CD4-positive, alpha-beta T cell treated with Interleukin-6 at 100 ng/mL for 8 hours (primary cell): Measurements from ENCODE around the gene STKLD1.

Experiments used
- DNase-seq: peaks from one replicate; pipeline ENCODE4 v3.0.0-alpha.2; 2020; ENCODE audit warnings: mixed read lengths, low spot score

Gene STKLD1

DNA sequence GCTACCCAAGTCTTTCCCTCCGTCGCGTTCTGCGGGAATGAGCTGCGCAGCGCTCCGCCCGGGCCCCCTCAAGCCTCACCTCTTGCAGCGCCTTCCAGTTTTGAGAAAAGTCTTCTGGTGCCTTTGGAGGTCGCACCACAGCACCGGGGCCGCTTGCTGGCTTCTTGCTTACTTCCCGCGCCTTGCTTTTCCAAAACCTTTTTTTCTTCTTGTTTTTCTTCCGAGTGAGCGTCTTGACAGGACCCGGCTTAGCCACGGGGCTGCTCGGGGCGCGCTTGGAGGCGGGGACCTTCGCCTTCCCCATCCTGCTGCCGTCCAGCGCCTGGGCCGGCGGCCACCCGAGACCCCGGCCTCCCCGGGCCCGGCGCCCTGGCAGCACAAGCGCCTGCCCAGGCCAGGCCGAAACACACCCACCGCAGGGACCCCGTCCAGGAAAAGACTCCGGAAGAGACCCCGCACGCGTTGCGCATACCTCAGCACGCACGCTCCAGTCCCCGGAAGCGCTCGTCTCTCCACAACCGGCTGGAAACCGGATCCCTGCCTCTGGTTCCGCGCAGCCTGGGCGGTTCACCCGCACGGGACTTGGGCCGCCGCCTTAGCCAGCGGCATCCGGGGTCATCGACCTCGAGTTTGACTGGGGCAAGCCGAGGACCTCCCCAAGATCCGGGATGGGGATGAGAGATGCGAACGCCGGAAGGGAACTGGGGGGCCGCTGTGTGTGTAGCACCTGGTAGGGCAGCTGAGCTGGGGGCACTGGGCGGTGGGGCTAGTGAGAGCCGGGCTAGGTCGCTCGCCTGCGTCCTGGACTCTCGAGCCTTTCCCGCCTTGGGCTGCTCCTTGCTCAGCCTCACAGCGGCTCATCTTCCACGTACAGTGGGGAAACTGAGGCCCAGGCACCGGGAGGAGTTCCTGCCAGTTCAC, 41.6 kb downstream of the STKLD1 start, which contains the start of gene REXO4:
Gene REXO4, minus strand, starts transcription at position 470 of the 921 bp plus-strand sequence. Its CDS starts 166 bp downstream, at position 304.
- DNase-seq = peak; percentile 81

- DNase-seq = no peak
Observed at GRCh38 chr9:133419005-133419404, 42.8 kb downstream of the STKLD1 start.

DNA sequence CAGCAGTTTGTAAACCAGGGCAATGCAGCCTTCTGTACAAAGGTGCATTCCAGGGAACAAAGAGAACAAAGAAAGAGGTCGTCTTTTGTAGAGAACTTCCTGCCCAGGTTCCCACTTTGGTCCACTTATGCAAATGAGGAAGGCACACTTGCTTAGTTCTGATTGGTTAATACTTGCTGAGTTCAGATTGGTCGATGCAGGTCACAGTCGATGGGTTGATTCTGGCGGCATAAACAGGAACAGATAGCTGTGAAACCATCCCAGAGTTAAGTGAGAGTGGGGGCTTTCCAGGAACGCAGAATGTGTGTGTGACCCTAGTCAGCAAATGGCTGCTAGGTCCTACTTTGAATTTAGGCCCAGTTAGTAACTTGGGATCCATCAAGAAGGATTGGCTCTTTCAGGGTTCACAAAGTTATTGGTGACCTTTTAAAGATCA, 44.2 kb downstream of the STKLD1 start:
- DNase-seq = no peak

GRCh38 chr9:133421615-133422542, 45.7 kb downstream of the STKLD1 start, which contains the start of gene ADAMTS13:
Gene ADAMTS13 (plus strand): TSS chr9:133422367. CDS start chr9:133422444, 77 bp downstream.
- no peak for DNase-seq

DNA sequence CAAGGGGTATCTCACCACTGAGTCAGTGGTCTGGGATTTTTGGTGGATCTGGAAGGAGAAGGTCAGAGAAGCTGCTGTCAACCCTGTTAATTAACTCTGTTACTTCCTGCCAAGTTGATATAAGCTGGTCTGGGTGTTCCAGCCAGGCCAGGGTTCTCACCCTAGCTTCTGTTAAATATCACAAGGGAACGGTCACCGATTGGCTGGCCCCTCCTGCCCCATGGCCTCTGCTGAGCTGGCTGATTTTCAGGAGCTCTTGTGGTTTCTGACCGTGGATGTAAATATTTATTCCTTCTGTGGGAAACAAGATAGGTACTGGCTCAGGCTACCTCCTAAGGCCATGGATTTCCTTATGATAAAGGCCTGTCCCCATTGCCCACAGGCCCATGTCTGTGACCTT, 47.0 kb downstream of the STKLD1 start:
- no peak for DNase-seq

DNA sequence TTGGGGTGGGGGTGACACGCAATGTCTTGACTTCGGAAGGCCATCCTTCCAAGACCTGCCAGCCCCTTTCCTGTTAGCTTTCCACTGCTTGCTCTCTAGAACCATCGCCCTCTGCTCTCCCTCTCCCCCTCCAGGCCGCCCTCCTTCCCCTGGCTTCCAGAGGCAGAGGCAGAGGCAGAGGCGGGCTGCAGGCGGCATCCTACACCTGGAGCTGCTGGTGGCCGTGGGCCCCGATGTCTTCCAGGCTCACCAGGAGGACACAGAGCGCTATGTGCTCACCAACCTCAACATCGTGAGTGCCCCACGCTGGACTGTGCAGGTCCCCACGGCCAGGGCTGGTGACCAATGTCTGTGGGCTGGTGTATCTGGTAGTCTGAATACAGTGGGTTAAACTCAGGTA, 48.0 kb downstream of the STKLD1 start:
- DNase-seq = no peak

- DNase-seq = no peak
Observed at GRCh38 chr9:133425049-133425632, 49.0 kb downstream of the STKLD1 start.

- no peak for DNase-seq
Observed at GRCh38 chr9:133426011-133426410, 49.8 kb downstream of the STKLD1 start.

DNA sequence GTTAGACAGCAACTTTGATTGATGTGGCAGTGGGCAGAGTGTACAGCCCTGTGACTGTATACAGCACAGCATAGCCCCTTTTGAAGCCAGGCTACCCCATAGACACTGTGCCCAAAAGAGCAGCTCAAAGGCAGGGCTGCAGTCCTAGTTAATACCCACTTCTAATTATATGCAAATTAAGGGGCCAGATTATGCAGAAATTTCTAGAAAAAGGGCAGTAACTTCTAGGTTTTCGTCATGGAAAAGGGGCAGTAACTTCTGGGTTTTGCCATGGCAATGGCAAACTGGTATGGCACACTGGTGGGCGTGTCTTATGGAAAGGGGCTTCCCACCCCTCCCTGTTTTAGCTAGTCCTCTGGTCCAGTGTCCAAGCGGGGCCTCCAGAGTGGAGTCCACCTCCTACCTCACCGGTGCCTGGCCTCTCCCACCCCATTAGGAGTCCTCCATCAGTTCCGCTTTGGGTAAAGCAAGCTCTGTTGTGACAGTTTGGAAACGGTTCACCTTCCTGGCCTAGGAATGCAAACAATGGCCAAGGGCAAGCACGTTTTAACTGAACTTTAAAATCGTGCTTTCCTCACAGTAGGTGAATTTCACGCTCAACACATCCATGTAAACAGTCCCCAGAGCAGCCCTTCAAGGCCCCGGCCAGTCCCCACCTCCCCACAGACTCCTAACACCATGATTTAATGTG, 51.6 kb downstream of the STKLD1 start:
- DNase-seq = no peak

DNA sequence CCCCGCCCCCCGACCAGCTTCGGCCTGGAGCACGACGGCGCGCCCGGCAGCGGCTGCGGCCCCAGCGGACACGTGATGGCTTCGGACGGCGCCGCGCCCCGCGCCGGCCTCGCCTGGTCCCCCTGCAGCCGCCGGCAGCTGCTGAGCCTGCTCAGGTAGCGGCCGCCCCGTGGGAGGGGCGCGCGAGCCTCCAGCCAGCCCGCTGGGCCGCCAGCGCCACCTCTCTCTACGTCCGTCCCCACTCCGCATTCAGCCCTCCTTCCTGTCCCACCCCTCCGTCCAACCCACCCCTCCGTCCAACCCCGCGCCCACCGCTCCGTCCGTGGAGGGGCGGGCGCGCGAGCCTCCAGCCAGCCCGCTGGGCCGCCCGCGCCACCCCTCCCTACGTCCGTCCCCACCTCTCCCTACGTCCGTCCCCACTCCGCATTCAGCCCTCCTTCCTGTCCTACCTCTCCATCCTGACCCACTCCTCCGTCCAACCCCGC, 52.5 kb downstream of the STKLD1 start:
- DNase-seq = no peak

DNA sequence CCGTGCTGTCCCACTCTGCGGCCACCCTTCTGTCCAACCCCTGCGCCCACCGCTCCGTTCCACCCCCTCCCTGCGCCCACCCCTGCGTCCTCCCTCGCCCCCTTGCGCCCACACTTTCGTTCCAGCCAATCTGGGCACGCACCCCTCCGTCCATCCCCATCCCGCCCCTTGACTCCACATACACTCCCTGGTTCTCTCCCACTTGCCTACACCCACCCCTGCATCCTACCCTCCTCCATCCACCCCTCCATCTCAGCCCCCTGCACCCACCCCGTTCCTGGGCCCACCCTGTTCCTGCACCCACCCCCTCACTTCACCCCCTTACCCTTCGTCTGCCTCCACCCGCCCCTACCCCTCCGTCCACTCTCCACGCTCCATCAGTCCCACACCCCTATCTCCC, 53.0 kb downstream of the STKLD1 start:
- no peak for DNase-seq

DNA sequence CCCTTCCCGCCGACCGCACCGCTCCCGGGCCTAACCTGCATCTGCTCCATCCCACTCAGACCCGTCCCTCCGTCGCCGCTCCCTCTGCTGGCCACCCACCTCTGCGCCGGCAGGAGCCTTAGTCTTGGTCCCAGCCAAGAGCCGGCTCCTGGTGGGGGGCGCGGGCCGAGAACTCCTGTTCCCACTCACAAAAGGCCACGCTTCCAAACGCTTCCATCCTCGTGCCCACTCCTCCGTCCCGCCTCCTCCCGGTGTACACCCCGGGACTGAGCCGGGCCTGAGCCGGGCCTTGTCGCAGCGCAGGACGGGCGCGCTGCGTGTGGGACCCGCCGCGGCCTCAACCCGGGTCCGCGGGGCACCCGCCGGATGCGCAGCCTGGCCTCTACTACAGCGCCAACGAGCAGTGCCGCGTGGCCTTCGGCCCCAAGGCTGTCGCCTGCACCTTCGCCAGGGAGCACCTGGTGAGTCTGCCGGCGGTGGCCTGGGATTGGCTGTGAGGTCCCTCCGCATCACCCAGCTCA, 53.5 kb downstream of the STKLD1 start:
- DNase-seq = no peak

DNA sequence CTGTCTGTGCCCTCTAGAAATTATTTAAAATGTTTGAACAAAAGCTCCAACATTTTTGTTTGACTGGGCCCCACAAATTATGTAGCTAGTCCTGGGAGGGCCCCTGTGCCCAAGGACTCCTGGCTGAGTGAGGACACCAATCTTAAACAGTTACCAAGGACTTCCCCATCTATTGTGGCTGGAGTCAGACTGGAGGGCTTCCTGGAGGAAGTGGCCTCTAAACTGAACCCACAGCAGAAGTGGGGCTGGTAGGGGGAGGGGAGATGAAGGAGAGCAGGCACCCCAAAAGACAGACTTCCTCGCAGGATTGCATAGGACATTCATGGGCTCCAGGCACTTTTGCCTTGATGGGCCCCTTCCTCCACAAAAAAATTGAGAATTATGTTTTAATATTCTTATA, 54.1 kb downstream of the STKLD1 start:
- DNase-seq = no peak

DNA sequence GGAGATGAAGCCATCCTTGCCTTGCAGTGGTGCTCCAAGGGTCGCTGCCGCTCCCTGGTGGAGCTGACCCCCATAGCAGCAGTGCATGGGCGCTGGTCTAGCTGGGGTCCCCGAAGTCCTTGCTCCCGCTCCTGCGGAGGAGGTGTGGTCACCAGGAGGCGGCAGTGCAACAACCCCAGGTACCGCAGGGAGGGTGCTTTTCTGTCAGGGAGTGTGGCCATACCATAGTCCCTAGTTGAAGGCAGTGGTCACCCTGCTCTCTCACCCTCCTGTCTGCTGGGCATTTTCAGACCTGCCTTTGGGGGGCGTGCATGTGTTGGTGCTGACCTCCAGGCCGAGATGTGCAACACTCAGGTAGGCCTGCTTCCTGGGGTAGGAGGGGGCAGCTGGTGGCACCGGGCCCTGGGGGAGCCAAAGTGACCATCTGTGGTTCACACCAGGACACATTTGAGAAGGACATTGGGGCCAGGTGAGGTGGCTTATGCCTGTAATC, 57.2 kb downstream of the STKLD1 start:
- no peak for DNase-seq

DNA sequence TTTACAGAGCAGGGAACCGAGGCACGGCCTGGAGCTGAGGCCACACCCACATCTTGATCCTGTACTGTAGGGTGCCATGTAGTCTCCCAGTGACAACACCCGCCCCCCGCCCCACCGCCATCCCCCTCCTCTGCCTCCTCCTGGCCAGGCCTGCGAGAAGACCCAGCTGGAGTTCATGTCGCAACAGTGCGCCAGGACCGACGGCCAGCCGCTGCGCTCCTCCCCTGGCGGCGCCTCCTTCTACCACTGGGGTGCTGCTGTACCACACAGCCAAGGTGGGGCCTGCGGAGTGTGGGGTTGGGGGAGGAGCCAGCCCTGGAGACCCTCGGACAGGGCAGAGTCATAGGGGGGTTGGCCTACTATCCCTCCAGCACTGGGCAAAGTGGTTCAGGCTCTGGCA, 60.5 kb downstream of the STKLD1 start:
- no peak for DNase-seq

- no peak for DNase-seq
Observed at GRCh38 chr9:133437753-133438531, 61.8 kb downstream of the STKLD1 start.

DNA sequence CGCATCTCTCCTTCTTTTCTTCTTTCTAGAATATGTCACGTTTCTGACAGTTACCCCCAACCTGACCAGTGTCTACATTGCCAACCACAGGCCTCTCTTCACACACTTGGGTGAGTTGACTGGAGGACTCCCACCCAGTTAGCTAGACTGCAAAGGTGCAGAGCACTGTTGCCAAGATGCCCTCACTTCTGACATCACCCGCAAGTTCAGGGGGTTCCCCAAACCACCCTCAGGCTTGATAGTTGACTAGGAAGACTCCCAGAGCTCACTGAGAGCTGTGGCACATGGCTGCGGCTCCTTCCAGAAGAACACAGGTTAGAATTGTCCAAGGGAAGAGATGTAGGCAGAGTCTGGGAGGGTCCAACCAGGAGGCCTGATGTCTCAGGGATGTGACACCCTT, 63.2 kb downstream of the STKLD1 start:
- no peak for DNase-seq

DNA sequence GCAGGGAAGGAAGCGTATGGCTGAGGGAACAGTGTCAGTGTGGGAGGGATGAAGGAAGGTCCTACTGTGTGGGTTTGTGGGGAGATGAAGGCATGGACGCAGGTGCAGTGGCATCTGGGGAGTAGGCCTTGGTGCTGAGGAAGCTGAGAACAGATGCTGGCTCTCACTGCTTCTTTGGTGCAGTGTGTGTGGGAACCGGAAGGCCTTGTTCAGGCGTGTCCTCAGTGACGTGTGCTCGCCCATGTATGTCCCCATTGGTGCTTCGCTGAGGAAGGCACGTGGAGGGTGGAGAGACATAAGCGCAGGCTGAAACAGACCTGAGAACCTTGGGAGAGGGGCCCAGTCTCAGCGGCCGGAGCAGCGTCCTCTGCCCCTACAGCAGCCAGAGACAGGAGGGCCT, 64.7 kb downstream of the STKLD1 start:
- DNase-seq = no peak

GRCh38 chr9:133441571-133441970, 65.4 kb downstream of the STKLD1 start:
- no peak for DNase-seq

- no peak for DNase-seq
Observed at GRCh38 chr9:133443248-133443647, 67.1 kb downstream of the STKLD1 start.
